Dendritic cell treated with granulocyte-macrophage colony-stimulating factor and Interleukin-4, amounts not matched to agents 40 ng/mL and 50 ng/mL, for 4 days (primary cell): Measurements from ENCODE around the gene IL3.

Experiments
- H3K27ac Mint-ChIP-seq: one replicate; pipeline ENCODE4 v1.8.0; 2022; ENCODE audit warnings: mild to moderate bottlenecking, mixed read lengths
- H3K27me3 Mint-ChIP-seq: one replicate; pipeline ENCODE4 v1.8.0; 2022; ENCODE audit warnings: mild to moderate bottlenecking, mixed read lengths
- H3K36me3 Mint-ChIP-seq: one replicate; pipeline ENCODE4 v1.8.0; 2022; ENCODE audit warnings: low read depth, mixed read lengths
- H3K4me1 Mint-ChIP-seq: one replicate; pipeline ENCODE4 v1.8.0; 2022; ENCODE audit warnings: low read depth, mixed read lengths
- H3K4me3 Mint-ChIP-seq: one replicate; pipeline ENCODE4 v1.8.0; 2022; ENCODE audit warnings: mild to moderate bottlenecking, moderate library complexity, mixed read lengths
- H3K9me3 Mint-ChIP-seq: one replicate; pipeline ENCODE4 v1.8.0; 2022; ENCODE audit warnings: mixed read lengths
- intact Hi-C: fragments of 100-400 bp; cut with micrococcal nuclease; formaldehyde crosslinking; loops from one replicate; pipeline ENCODE4 v1.15.0; 2022

The IL3 gene

DNA sequence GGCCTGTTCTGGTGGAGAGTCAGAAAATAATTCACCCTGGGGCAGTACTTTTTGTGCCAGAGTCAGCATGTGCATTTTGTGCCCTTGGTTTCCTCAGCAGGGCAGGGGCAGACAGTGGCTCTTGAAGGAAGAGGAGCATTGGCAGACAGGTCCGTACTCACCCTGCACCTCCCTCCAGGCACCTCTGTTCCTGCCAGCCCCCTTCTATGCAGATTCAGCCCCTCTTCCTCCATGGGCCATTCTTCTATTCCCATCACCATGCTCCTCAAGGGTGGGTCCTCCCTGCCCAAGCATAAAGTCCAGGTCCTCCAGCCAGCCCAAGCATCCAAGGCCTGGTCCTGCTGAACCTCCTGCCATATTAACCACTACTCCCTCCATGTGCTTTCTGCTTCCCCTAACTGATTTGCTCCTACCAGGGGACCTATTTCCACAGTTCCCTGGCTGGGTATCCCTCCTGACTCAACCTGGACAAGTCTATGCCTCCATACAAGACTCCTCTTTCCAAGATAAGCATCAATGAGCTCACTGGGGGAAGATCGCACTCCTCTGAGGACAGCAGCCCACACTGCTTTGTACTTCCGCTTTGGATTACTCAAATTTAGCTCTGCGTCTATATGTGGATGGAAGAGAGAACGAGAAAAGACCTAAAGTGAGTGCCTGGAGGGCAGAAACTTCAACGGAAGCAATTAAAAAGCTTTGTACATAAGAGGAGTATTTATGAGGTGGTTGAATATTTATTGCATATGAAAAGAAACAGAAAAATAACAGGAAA, 39.7 kb upstream of the IL3 start:
- H3K36me3 Mint-ChIP-seq, result no peaks in the 10 kb centered on the region
- intact Hi-C loops, result no loop called here
- peaks cover 6% of the 10 kb centered on the region for H3K4me1 Mint-ChIP-seq
- no peaks in the 10 kb centered on the region for H3K9me3 Mint-ChIP-seq
- H3K27me3 Mint-ChIP-seq, result peaks cover 33% of the 10 kb centered on the region
- H3K27ac Mint-ChIP-seq, result no peak overlapping the region
- no peak overlapping the region for H3K4me3 Mint-ChIP-seq

DNA sequence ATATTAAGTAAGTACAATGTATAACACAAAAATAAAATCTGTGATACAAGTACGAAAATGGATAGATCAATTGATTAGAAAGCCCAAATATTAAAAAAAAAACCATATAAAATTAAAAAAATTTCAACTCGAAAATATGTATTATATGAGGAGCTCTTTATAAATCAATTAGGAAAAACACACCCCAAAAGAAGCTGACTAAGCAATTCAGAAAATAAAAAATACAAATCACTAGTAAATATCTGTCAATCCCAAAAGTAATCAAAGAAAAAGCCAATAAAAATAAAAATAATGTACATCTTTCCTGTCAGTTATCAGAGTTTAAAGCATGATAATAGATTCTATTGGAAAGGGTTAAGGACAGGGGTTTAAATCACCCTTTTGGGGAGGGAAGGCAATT, 38.8 kb upstream of the IL3 start:
- intact Hi-C loops, result no loop called here
- Mint-ChIP-seq H3K9me3 (no peaks in the 10 kb centered on the region), H3K27ac (no peak overlapping the region), H3K4me3 (no peak overlapping the region), H3K27me3 (peaks cover 24% of the 10 kb centered on the region), H3K4me1 (peaks cover 6% of the 10 kb centered on the region), H3K36me3 (no peaks in the 10 kb centered on the region)

DNA sequence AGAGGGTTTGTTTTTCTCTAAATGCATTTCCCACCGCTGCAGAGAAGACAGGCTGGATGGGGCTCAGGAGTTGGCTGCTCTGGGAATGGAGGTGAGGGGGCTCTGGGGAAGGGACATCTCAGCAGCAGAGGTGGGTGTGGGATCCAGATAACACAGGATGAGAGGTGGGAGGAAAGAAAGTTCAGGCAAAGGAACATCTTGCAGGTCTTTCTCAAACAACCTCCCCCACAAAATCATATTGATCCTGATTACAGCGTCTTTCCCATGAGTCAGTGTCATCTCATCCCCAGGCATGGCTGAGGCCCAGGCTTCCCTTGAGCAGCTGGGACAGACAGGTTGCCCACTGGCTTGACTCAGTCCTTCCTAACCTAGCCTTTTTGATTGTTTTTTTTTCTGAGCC, 37.7 kb upstream of the IL3 start:
- Mint-ChIP-seq H3K27ac (no peak overlapping the region), H3K36me3 (no peaks in the 10 kb centered on the region), H3K4me3 (no peak overlapping the region), H3K4me1 (peaks cover 4% of the 10 kb centered on the region), H3K27me3 (peaks cover 16% of the 10 kb centered on the region), H3K9me3 (no peaks in the 10 kb centered on the region)
- intact Hi-C loops, result no loop called here

DNA sequence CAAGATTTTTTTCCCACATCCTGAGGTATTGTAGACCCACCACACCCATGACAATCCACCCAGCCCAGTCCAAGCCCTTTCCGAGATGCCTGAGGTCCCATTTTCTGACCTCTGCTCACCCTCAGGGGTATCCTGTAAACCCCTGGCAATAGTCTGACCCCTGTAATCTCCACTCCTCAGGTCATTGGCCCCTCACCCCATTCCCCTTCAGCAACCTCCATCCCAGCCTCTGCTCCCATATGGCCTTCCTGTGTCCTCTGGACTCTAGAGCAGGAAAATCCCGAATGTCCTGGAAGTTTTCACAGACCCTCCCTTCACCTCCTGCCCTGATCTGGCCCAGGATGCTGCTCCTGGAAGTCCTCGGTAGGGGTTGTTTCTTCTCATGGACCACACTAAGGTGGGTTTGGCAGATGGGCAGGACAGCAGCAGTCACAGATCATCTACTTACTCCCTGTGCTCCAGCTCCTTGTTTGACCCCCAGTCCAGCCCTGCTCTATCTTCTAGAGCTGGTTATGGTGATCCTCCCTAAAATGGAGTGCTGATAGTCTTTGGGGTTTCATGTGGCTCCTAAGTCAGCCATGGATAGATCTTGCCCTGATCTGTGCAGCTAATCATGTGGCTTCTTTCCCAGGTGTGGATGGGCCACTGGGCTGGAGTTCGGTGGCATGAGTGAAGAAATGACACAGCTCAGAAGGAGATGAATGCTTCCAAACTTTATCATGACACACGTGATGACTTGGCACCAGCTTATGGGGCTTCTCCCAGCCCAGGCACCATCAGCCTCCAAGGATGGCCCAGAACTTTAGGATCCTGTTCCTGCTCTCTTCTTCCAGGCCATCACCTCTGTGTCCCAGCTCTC, 37.0 kb upstream of the IL3 start:
- Mint-ChIP-seq H3K9me3 (no peaks in the 10 kb centered on the region), H3K36me3 (no peaks in the 10 kb centered on the region), H3K27ac (no peak overlapping the region), H3K4me1 (no peaks in the 10 kb centered on the region), H3K27me3 (peaks cover 10% of the 10 kb centered on the region), H3K4me3 (no peak overlapping the region)
- intact Hi-C loops, result no loop called here

DNA sequence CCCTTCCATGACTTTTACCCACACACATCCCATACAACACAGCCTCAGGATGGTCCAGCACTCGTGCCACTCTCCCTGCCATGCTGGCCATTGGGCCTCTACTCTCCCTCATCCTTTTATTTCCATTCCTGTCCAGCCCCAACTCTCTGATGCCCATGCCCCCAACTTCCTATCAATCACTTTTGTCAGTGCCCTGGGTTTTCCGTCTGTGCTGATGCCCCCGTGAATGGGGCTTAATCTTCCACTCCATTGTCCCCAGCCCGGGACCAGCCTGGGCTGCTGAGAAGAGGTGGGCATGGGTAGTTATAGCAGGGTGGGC, 36.4 kb upstream of the IL3 start:
- peaks cover 10% of the 10 kb centered on the region for H3K27me3 Mint-ChIP-seq
- no peak overlapping the region for H3K4me3 Mint-ChIP-seq
- no peaks in the 10 kb centered on the region for H3K9me3 Mint-ChIP-seq
- intact Hi-C loops, result no loop called here
- no peaks in the 10 kb centered on the region for H3K4me1 Mint-ChIP-seq
- H3K27ac Mint-ChIP-seq, result no peak overlapping the region
- no peaks in the 10 kb centered on the region for H3K36me3 Mint-ChIP-seq

DNA sequence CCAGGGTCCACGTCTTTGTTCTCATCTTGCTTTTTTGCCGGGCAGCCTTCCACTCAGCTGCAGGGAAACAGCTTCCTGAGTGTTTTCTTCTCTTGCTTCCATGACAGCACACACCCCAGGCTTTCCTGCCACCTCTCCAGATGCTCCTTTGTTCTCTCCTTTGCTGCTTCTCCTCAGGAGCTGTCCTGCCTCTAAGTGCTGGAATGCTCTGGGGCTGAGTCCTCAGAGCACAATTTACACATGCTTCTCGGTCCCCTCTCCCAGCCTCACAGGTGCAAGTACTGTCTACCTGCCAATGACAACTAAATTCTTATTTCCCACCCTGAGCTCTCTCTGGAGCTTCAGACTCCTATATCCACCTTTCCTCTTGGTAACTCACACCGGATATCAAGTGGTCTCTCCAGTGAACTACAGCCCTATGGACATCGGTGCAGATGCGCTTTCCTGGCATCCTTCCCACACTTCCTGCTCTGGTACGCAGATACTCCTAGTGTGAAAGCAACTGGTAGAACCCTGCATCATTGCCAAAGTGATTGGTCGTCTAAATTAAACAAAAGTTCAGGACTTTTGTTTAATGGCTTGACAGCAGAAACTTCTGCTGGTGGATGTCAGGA, 35.6 kb upstream of the IL3 start:
- Mint-ChIP-seq H3K4me1 (no peaks in the 10 kb centered on the region), H3K9me3 (no peaks in the 10 kb centered on the region), H3K27me3 (peaks cover 11% of the 10 kb centered on the region), H3K4me3 (no peak overlapping the region), H3K27ac (no peak overlapping the region), H3K36me3 (no peaks in the 10 kb centered on the region)
- intact Hi-C loops, result no loop called here

DNA sequence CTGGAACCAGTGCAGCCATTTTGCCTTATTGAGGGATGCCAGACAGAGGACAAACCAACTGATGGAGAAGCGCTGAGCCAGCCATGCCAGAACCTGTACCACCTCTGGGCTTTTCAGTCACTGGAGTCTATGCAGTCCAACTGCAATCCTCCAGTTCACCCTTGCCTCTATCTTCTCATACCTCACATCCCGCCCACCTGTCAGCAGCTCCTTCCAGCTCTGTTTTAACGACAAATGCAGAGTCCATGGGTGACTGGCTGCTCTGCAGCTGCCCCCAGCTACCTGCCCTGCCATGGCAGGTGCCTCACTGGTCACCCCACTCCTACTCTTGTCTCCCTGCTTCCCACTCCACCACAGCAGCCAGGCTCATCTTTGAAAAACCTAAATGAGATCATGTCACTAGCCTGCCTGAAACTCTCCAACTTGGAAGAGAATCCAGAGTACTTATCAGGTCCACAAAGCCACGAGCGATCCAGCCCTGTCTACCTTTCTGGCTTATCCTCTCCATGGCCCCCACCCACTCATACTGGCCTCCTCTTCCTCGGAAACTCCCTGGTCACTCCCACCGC, 35.0 kb upstream of the IL3 start:
- Mint-ChIP-seq H3K36me3 (no peaks in the 10 kb centered on the region), H3K27me3 (peaks cover 16% of the 10 kb centered on the region), H3K4me1 (no peaks in the 10 kb centered on the region), H3K4me3 (no peak overlapping the region), H3K9me3 (no peaks in the 10 kb centered on the region), H3K27ac (no peak overlapping the region)
- intact Hi-C loops, result no loop called here

DNA sequence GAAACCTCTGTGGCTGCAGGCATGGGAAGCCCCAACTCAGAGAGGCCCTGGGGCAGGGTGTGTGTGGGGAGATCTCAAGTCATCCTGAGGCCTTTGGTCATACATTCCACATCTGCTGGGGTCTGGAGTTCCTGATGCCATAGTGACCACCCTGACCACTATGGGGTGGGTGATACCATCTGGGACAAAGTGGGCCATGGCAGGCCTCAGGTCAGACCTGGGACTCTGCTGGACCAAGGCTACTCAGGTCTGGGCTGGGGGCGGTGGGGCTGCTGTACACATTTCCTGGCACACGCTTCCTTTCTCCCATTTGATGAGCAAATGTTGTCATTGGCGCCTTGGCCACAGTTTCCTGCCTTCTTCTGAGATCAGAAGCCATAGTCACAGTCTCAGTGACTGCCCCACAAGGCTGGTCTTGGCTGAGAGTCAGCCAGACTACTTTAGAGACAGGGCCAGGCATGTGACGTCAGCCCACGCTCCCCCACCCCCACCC, 33.9 kb upstream of the IL3 start:
- Mint-ChIP-seq H3K27ac (no peak overlapping the region), H3K27me3 (peaks cover 10% of the 10 kb centered on the region), H3K4me3 (no peak overlapping the region), H3K36me3 (no peaks in the 10 kb centered on the region), H3K4me1 (no peaks in the 10 kb centered on the region), H3K9me3 (no peaks in the 10 kb centered on the region)
- intact Hi-C loops, result no loop called here

DNA sequence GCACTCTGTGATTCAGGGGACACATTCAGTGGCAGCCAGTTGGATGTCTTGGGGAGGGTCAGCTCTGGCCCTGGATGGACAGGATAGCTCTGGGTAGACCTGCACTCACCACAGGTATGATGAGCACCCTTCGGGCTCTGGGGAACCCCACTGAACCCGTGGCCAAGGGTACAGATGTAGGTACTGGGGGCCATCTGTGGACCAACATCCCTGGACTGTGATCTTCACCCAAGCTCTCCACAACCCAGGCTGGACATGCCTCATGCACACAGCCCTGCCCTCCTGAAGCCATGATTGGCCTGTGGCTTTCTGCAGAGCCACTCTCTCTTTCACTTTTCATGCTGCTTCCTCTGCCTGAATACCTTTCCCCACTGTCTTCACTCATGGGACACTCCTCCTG, 33.4 kb upstream of the IL3 start:
- no peak overlapping the region for H3K27ac Mint-ChIP-seq
- no peaks in the 10 kb centered on the region for H3K36me3 Mint-ChIP-seq
- H3K27me3 Mint-ChIP-seq, result peaks cover 10% of the 10 kb centered on the region
- intact Hi-C loops, result no loop called here
- H3K4me3 Mint-ChIP-seq, result no peak overlapping the region
- no peaks in the 10 kb centered on the region for H3K4me1 Mint-ChIP-seq
- no peaks in the 10 kb centered on the region for H3K9me3 Mint-ChIP-seq

DNA sequence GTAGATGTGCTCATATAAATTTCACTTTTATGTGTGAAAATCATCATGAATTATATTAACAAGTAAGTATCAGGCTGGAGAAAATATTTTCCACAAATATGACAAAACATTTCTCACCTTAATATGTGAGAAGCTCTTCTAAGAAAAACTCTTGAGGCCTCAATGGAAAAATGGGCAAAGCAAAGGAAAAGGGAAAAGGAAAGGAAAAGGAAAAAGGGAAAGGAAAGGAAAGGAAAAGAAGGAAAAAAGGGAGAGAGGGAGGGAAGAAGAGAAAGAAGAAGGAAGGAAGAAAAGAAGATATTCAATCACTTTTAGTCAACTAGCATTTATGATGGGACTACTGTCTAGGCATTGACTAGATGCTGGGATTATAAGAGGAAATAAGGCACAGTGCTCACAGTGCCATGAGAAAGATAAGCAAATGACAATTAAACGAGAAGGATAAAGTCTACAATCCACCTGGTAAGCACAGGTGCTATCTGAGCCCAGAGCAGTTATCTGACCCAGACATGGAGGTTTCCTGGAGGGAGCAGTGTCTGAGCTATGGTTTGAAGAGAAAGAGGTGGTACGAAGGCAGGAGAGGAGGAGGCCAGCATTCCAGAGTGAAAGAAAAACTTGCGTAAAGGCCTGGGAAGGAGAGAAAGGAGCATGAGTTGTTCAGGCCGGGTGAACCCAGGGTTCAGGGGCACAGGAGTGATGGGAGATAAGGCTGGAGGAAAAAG, 30.7 kb upstream of the IL3 start:
- intact Hi-C loops, result no loop called here

DNA sequence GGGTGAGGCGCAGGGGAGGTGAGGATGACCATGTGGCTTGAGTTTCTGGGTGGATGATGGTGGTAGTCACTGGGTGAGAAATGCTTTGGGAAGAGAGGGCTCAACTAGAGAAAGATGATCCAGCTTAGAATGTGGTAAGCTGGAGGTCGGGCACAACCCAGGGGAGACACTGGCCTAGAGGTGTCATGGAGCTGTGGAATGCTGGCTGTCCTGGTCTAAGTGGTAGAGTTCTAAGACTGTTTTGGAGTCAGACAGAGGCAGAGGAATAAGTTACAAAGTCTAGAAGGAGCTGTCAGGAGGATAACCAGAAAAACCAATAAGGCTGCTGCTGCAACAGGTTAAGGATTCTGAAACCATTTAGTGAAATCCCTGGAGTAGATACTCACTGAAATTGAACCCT, 29.8 kb upstream of the IL3 start:
- H3K9me3 Mint-ChIP-seq, result peaks cover 19% of the 10 kb centered on the region
- intact Hi-C loops, result no loop called here
- no peaks in the 10 kb centered on the region for H3K36me3 Mint-ChIP-seq
- no peak overlapping the region for H3K27ac Mint-ChIP-seq
- H3K27me3 Mint-ChIP-seq, result peaks cover 13% of the 10 kb centered on the region
- H3K4me1 Mint-ChIP-seq, result no peaks in the 10 kb centered on the region
- H3K4me3 Mint-ChIP-seq, result no peak overlapping the region

More for the DNA sequence above, 30.7 kb upstream of the IL3 start:
- no peak overlapping the region for H3K27ac Mint-ChIP-seq
- no peak overlapping the region for H3K4me3 Mint-ChIP-seq
- no peaks in the 10 kb centered on the region for H3K36me3 Mint-ChIP-seq
- peaks cover 19% of the 10 kb centered on the region for H3K9me3 Mint-ChIP-seq
- H3K4me1 Mint-ChIP-seq, result no peaks in the 10 kb centered on the region
- peaks cover 13% of the 10 kb centered on the region for H3K27me3 Mint-ChIP-seq

DNA sequence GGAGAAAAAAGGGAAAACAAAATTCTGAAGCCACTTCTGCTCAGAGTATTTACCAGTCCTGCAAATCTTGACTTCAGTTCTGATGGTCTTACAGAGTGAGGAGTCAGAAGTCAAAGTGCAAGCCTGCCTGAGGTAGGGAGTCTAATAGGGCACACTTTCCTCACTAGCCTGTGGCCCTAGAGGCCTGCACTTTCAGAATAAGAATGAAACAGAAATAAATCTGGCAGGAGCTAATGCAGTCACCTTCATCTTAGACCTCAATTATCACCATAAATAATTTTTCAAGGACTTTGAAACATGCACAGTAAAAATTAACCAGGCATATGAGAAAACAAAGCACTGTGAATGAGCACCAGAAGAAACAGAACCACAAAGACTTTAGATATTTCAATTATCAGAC, 28.3 kb upstream of the IL3 start:
- no peaks in the 10 kb centered on the region for H3K4me1 Mint-ChIP-seq
- H3K36me3 Mint-ChIP-seq, result no peaks in the 10 kb centered on the region
- peaks cover 14% of the 10 kb centered on the region for H3K27me3 Mint-ChIP-seq
- no peak overlapping the region for H3K27ac Mint-ChIP-seq
- peaks cover 19% of the 10 kb centered on the region for H3K9me3 Mint-ChIP-seq
- H3K4me3 Mint-ChIP-seq, result no peak overlapping the region
- intact Hi-C loops, result no loop called here

DNA sequence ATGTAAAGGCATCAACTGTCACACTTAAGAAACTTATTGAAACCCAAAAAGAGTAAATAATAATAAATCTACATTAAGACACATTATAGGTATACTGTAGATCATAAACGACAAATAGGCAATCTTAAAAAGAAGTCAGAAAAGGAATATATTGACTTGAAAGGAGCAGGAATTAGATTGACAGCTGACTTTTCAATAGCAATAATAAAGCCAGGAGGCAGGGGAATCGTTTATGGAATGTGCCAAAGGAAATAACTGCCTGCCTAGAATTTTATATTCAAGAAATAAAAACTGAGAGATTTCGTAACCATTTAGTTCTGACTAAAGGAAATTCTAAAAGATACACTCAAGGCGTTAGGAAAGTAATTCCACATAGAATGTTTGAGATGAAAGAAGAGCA, 27.3 kb upstream of the IL3 start:
- Mint-ChIP-seq H3K4me1 (no peaks in the 10 kb centered on the region), H3K27me3 (peaks cover 20% of the 10 kb centered on the region), H3K4me3 (no peak overlapping the region), H3K36me3 (no peaks in the 10 kb centered on the region), H3K27ac (no peak overlapping the region), H3K9me3 (peaks cover 19% of the 10 kb centered on the region)
- intact Hi-C loops, result no loop called here
